Fibroblast of gingiva (primary cell): ENCODE results near the gene MRPS6.

Source experiments
- DNase-seq: peaks from one replicate; pipeline ENCODE4 v3.0.0-alpha.2; 2011; ENCODE audit warnings: low read depth

The MRPS6 gene

GRCh38 chr21:34100337-34100736 lies 27.0 kb downstream of the MRPS6 start:
- no peak for DNase-seq

DNA sequence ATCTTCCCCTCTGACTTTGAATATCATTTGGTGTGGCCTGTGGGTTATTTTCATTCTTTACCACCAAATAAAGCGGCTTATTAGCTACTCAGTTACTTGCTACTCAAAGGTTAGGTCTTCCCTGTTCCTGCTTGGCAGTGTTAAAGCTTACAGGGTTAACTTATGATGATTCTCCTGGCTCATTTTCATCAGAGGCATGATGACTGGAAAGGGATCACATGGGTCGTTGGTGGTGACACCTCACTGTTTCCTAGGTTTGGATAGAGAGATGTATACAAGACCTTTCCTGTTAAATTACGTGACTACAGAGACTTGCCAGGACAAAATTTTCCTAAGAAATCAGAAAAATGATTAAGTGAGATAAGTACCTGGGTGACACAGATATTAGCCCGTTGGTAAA lies 27.4 kb downstream of the MRPS6 start:
- DNase-seq, result no peak

DNA sequence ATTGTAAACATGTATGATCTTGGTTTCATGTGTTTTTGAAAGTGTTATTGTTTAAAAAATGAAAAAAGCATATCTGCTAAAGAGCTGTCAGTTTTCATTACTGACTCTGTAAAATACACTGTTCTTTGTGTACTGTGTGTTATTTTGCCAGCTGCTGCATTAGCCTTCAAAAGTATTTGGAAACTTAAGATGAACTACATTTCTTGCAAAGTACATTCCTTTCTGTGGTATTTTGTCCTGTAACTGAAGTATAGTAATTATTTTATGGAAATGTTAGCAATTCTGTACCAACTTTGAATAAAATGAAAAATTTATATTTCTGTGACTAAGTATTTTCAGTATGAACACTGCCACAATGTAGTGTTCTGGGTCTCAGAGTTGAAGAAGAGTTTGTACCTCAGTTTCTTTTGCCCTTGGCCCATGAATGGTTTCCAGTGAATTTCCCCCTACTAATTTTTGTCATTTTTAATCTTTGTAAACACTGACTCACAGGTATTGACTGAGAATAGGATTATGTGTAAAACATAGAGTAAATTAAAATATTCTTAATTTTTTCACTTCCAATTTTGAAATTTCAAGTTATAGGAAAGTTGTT lies 32.7 kb downstream of the MRPS6 start:
- peak; percentile 43 for DNase-seq

GRCh38 chr21:34107606-34108005 lies 34.2 kb downstream of the MRPS6 start:
- no peak for DNase-seq

DNA sequence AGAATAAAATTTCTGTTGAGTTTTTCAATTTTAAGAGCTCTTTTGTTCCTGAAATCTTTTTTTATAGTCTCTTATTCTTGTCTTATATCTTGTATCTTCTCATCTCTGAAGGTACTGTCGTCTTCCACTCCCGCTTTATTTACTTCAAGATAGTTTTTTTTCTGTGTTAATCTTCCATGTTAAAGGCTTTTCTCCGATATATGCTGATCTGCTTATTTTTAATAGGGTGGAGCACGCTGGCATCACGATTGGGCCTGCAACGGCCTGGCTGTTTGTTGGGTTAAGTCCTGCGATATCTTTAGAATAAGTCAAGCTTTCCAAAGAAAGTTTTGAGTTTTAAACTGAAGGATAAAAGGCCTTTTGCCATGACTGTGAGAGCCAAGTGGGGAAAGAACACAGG lies 35.7 kb downstream of the MRPS6 start:
- DNase-seq, result no peak

DNA sequence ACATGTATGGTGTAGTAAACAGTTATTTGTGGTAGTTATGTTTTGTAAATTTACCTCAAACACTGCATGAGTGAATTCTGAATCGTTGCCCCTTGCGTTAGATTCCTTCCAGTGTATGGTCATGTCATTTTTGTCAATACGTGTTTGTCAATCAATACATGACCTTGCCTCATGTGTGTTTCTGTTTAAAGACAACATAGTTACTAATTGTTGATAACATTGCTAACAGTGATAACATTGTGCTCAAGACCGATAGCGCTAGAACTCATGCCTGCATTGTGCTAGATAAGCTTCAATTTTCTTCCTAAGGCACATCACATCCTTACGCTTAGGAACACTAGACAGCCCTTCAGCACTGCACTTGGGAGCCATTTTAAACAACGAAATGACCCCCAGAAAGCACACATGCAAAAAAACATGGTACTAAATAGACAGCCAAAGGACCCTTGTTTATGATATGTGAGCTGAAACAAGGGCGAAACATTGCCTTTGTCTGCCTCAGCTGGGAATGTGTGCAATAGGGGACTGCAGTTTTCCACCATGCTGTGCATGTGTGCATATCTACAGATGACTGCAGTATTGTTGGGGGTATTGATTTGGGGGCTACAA lies 37.3 kb downstream of the MRPS6 start:
- no peak for DNase-seq

- DNase-seq, result no peak
Observed at GRCh38 chr21:34112316-34113033, 39.1 kb downstream of the MRPS6 start.

GRCh38 chr21:34113842-34114241 lies 40.5 kb downstream of the MRPS6 start:
- DNase-seq, result no peak

GRCh38 chr21:34115160-34115559 lies 41.8 kb downstream of the MRPS6 start:
- no peak for DNase-seq

- no peak for DNase-seq
Observed at GRCh38 chr21:34116569-34116968, 43.2 kb downstream of the MRPS6 start.

DNA sequence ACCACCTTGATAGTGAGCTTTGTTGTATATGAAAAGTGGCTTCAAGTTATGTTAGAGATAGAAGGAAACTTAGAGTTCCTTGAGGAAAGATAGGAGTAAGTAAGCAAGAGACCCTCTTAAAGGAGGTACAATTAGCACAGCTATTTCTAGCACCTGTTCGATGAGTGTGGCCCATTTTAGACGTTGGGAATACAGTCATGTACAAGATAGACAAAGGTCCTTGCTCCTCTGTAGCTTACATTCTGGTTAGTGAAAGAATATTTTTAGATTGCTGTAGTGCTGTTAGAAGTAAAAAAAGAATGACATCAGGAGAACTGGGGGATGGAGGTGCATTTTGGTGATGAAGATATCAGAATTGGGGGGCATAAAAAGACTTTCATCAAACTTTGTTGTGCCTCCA lies 47.5 kb downstream of the MRPS6 start:
- DNase-seq, result no peak

GRCh38 chr21:34122047-34122446 lies 48.7 kb downstream of the MRPS6 start:
- no peak for DNase-seq

GRCh38 chr21:34123609-34124008 lies 50.2 kb downstream of the MRPS6 start:
- DNase-seq, result no peak

DNA sequence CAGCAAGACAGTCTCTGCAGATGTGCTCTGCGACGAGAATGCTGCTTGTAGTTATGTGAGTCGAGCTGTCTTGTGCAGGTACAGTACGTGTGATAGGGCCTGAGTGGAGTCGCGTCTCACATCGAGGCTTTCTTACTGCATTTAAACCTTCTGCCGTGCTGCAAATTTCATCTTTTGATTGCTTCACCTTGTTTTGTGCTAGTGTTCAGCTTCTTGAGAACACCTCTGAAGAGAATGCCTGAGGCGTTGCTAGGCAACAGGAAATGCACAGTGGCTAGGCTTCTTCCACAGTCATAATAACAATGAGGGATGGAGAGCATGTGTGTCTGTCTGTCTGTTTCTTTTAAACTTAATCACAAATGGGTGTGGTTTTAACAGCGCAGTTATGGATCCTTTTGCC lies 52.9 kb downstream of the MRPS6 start:
- DNase-seq, result peak; percentile 21

DNA sequence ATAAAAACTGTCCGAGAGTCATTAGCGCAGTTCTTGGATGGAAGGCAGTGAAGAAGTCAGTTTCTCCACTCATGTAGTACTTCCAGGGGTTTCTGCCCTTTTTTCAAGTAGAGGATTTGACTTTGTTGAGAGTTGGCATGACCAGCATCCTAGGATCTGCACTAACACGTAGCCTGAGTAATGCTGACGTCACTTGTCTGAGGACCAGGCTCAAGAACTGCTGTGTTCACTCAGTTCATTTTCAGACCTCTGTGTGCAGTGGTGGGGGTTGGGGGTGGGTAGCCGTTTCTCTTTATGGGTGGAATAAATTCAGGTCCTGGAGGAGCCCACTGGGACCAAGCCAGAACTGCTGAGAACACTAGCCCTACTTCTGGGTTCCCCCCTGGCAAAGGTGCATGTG lies 53.3 kb downstream of the MRPS6 start:
- no peak for DNase-seq

DNA sequence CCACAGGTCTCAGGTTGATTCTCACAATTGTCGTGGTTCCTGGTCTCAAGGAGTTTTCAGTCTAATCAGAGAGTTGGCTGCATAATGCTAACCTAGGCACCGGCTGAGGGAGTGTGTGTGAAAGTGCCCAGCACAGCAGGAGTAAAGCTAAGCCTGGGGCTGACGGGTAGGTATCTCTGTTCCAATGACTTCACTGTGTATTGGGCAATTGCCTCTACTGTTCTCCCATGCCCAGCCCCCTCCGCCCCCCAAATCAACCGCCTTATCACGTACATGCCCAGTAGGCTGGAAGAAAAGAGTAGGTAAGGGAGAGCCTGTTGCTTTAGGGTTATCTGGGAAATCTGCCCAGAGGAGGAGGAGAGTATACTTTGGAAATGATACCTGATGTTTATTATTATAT lies 54.7 kb downstream of the MRPS6 start:
- DNase-seq, result no peak

GRCh38 chr21:34128674-34129038 lies 55.3 kb downstream of the MRPS6 start:
- DNase-seq, result no peak

GRCh38 chr21:34129039-34129891 lies 55.9 kb downstream of the MRPS6 start:
- peak; percentile 84 for DNase-seq

- DNase-seq, result no peak
Observed at GRCh38 chr21:34129901-34130715, 56.7 kb downstream of the MRPS6 start.

DNA sequence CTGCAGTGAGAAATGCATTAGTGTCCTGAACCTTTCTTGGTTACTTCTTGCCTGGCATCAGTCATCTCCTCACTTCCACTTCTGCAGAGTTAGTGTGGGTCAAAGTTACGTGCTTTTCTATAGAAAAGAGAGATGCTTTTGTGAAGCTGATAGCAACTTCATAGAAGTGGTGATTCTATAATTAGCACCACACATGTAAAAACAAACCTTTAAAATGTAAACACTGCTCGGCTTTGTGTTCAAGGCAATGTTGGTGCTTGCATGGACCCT lies 57.3 kb downstream of the MRPS6 start:
- no peak for DNase-seq

- DNase-seq, result no peak
Observed at GRCh38 chr21:34131586-34131985, 58.2 kb downstream of the MRPS6 start.

- no peak for DNase-seq
Observed at GRCh38 chr21:34132202-34132601, 58.8 kb downstream of the MRPS6 start.
